Kidney epithelial cell (primary cell): ENCODE results near the gene SEZ6. TPM values are rescaled to one million over a fixed set of nuclear protein-coding genes. Genes with fewer than 3 reads are reported as not detected.

Experiments used
- DNase-seq: peaks from one replicate; pipeline ENCODE4 v3.0.0-alpha.2; 2010; ENCODE audit warnings: low read depth
- H3K27me3 ChIP-seq: 2 replicates; pipeline ENCODE4 v1.6.0; 2011; ENCODE audit warnings: low read length; ENCODE audit not compliant: control insufficient read depth, insufficient read depth
- H3K36me3 ChIP-seq: 2 replicates; pipeline ENCODE4 v1.5.1; 2011; ENCODE audit warnings: low read length; ENCODE audit not compliant: control insufficient read depth, insufficient read depth
- H3K4me3 ChIP-seq: 2 replicates; pipeline ENCODE4 v1.5.1; 2011; ENCODE audit warnings: low read depth, mild to moderate bottlenecking, control low read depth, low read length
- CTCF ChIP-seq: IDR thresholded peaks from 2 replicates; pipeline ENCODE4 v1.5.1; 2011; ENCODE audit warnings: mild to moderate bottlenecking, moderate library complexity, low read length, control low read depth, inconsistent platforms; ENCODE audit not compliant: insufficient read depth, poor library complexity, severe bottlenecking
- total RNA-seq: library from RNA; depleted of rRNA; stranded (reverse); fragments of >200 nt; gene quantifications from 2 replicates; pipeline ENCODE4 v1.2.3, GENCODE V29; 2015

SEZ6 gene
- total RNA-seq, 1 donor from 2014 or later, result not detected

GRCh38 chr17:28997806-28998205, 8.0 kb downstream of the SEZ6 start:
- H3K36me3 ChIP-seq, result no peaks in the 10 kb centered on the region
- H3K27me3 ChIP-seq, result peaks cover 46% of the 10 kb centered on the region

GRCh38 chr17:28996554-28997096, 9.2 kb downstream of the SEZ6 start:
- Histone ChIP-seq H3K36me3 (no peaks in the 10 kb centered on the region), H3K27me3 (peaks cover 38% of the 10 kb centered on the region), H3K4me3 (no peak overlapping the region)
- no peak for DNase-seq
- no peak for TF ChIP-seq CTCF

More at GRCh38 chr17:28997806-28998205, 8.0 kb downstream of the SEZ6 start:
- DNase-seq, result no peak
- no peak for TF ChIP-seq CTCF
- H3K4me3 ChIP-seq, result no peak overlapping the region

GRCh38 chr17:28993645-28994426, 12.0 kb downstream of the SEZ6 start:
- no peak overlapping the region for H3K4me3 ChIP-seq
- no peak for DNase-seq
- H3K36me3 ChIP-seq, result no peaks in the 10 kb centered on the region
- TF ChIP-seq CTCF, result no peak
- peaks cover 25% of the 10 kb centered on the region for H3K27me3 ChIP-seq

- H3K27me3 ChIP-seq, result peaks cover 24% of the 10 kb centered on the region
- no peak for DNase-seq
- no peaks in the 10 kb centered on the region for H3K36me3 ChIP-seq
- no peak for TF ChIP-seq CTCF
- no peak overlapping the region for H3K4me3 ChIP-seq
These were observed 12.9 kb downstream of the SEZ6 start for GRCh38 chr17:28992625-28993600.

GRCh38 chr17:28992185-28992584, 13.6 kb downstream of the SEZ6 start:
- Histone ChIP-seq H3K4me3 (no peak overlapping the region), H3K27me3 (peaks cover 22% of the 10 kb centered on the region), H3K36me3 (no peaks in the 10 kb centered on the region)
- no peak for DNase-seq
- no peak for TF ChIP-seq CTCF
